Endothelial cell of umbilical vein (primary cell): ENCODE results near the gene NR3C2. TPM values are rescaled to one million over a fixed set of nuclear protein-coding genes. Genes with fewer than 3 reads are reported as not detected.

Experiments used
- BruUV-seq: library from RNA; stranded (reverse); fragments of 400-500 nt; replicated peaks from 2 replicates; lab custom pipeline; 2021; lab: Mats Ljungman, UMichigan
- CTCF ChIA-PET: fragments of 300-600, 350-600 bp; sonication (Branson Sonifier 250); formaldehyde crosslinking; loops from one replicate; lab custom pipeline; 2021; ENCODE audit warnings: antibody characterized with exemption, inconsistent platforms; lab: Charles Lee
- POLR2A ChIA-PET: fragments of 300-600, 350-600 bp; sonication (Branson Sonifier 250); formaldehyde crosslinking; loops from one replicate; lab custom pipeline; 2021; ENCODE audit warnings: antibody characterized with exemption, inconsistent platforms; lab: Charles Lee
- DNase-seq: peaks from one replicate; pipeline ENCODE4 v3.0.0-alpha.2; 2011; ENCODE audit warnings: low read depth, low spot score
- FAIRE-seq: peaks from 2 replicates; lab custom pipeline; 2011; peaks lifted over from hg19 to GRCh38; lab: Jason Lieb, UNC
- H2AFZ ChIP-seq: 2 replicates; pipeline ENCODE4 v1.6.0; 2012; ENCODE audit warnings: low read depth, low read length, control low read depth, inconsistent platforms
- H3K27ac ChIP-seq: 2 replicates; pipeline ENCODE4 v1.5.1; 2011; ENCODE audit warnings: low read depth, mild to moderate bottlenecking, control low read depth, low read length, moderate library complexity; ENCODE audit not compliant: insufficient read depth
- H3K27me3 ChIP-seq, 2 experiments: 2 replicates each; pipeline versions ENCODE4 v1.6.0 to v1.6.1; 2011; ENCODE audit warnings: low read length in 2 of 2, mixed read lengths in 1 of 2; ENCODE audit not compliant: control insufficient read depth in 2 of 2, insufficient read depth in 2 of 2
- H3K36me3 ChIP-seq, 2 experiments: 2 replicates in 1 of 2; 3 replicates in 1 of 2; pipeline ENCODE4 v1.5.1; 2011; ENCODE audit warnings: low read length in 2 of 2, mild to moderate bottlenecking in 1 of 2, moderate library complexity in 1 of 2; ENCODE audit not compliant: control insufficient read depth in 2 of 2, insufficient read depth in 2 of 2; ENCODE audit errors: extremely low read depth in 1 of 2
- H3K4me1 ChIP-seq: 3 replicates; pipeline ENCODE4 v1.5.1; 2011; ENCODE audit warnings: mild to moderate bottlenecking, low read length; ENCODE audit not compliant: control insufficient read depth, insufficient read depth; ENCODE audit errors: extremely low read depth
- H3K4me2 ChIP-seq: 2 replicates; pipeline ENCODE4 v1.6.1; 2011; ENCODE audit warnings: low read length, control low read depth, mixed read lengths; ENCODE audit not compliant: insufficient read depth
- H3K4me3 ChIP-seq, 3 experiments: fragments of 200-600 bp in 1 of 3; sonication (generic), shearing (Covaris generic) in 1 of 3; replicated peaks in 1 of 3; 2 replicates each; pipeline ENCODE4 v1.5.1; 2011 to 2016; ENCODE audit warnings: control low read depth in 3 of 3, low read length in 3 of 3, mild to moderate bottlenecking in 2 of 3, inconsistent platforms in 1 of 3, low read depth in 1 of 3, moderate library complexity in 1 of 3; ENCODE audit not compliant: insufficient read depth in 1 of 3
- H3K79me2 ChIP-seq: 2 replicates; pipeline ENCODE4 v1.6.0; 2012; ENCODE audit warnings: low read length, inconsistent platforms; ENCODE audit not compliant: control insufficient read depth, insufficient read depth
- H3K9ac ChIP-seq: replicated peaks from 2 replicates; pipeline ENCODE3; 2011; ENCODE audit warnings: low read length, control low read depth; ENCODE audit not compliant: insufficient read depth; ENCODE audit errors: extremely low read depth
- H3K9me1 ChIP-seq: replicated peaks from 3 replicates; pipeline ENCODE4 v1.6.0; 2011; ENCODE audit warnings: mild to moderate bottlenecking, low read length; ENCODE audit not compliant: control insufficient read depth, insufficient read depth; ENCODE audit errors: extremely low read depth
- H3K9me3 ChIP-seq: replicated peaks from 2 replicates; pipeline ENCODE4 v1.5.1; 2012; ENCODE audit warnings: low read length, inconsistent platforms; ENCODE audit not compliant: control insufficient read depth, insufficient read depth
- H4K20me1 ChIP-seq: replicated peaks from 2 replicates; pipeline ENCODE3; 2011; ENCODE audit warnings: mild to moderate bottlenecking, low read length; ENCODE audit not compliant: control insufficient read depth, insufficient read depth; ENCODE audit errors: extremely low read depth
- EZH2 ChIP-seq: IDR thresholded peaks from 2 replicates; pipeline ENCODE4 v1.6.1; 2012; ENCODE audit warnings: borderline replicate concordance, low read depth, mild to moderate bottlenecking, moderate library complexity, low read length, inconsistent platforms; ENCODE audit not compliant: severe bottlenecking
- FOS ChIP-seq: IDR thresholded peaks from 2 replicates; pipeline ENCODE4 v1.6.1; 2011; ENCODE audit warnings: mild to moderate bottlenecking, low read length, moderate library complexity, borderline replicate concordance; ENCODE audit not compliant: insufficient read depth
- GATA2 ChIP-seq: IDR thresholded peaks from 2 replicates; pipeline ENCODE4 v1.7.0; 2011; ENCODE audit warnings: low read depth, mild to moderate bottlenecking, moderate library complexity, mixed read lengths, low read length; ENCODE audit not compliant: insufficient read length, insufficient read depth
- JUN ChIP-seq: IDR thresholded peaks from 2 replicates; pipeline ENCODE4 v1.6.1; 2011; ENCODE audit warnings: borderline replicate concordance, low read depth; ENCODE audit not compliant: insufficient read length, insufficient read depth
- MYC ChIP-seq: IDR thresholded peaks from one replicate; pipeline ENCODE4 v1.6.1; 2011; ENCODE audit warnings: mild to moderate bottlenecking, low read depth, low read length
- POLR2A ChIP-seq: IDR thresholded peaks from 2 replicates; pipeline ENCODE4 v1.6.1; 2012; ENCODE audit warnings: low read depth, mild to moderate bottlenecking, control low read depth, low read length
- POLR2AphosphoS5 ChIP-seq: IDR thresholded peaks from 2 replicates; pipeline ENCODE4 v1.6.1; 2012; ENCODE audit warnings: low read depth, mild to moderate bottlenecking, control low read depth, low read length, moderate library complexity; ENCODE audit not compliant: insufficient read depth
- dilution Hi-C: fragments of 300-500 bp; cut with MboI; formaldehyde crosslinking; loops from one replicate; pipeline ENCODE4 v1.15.0; 2019; ENCODE audit warnings: low sequenced_read_pairs; ENCODE audit not compliant: extremely low pct_ligation_motif_present
- intact Hi-C: fragments of 100-400 bp; cut with micrococcal nuclease; formaldehyde crosslinking; loops from one replicate; pipeline ENCODE4 v1.10.0; 2022
- polyA plus RNA-seq, 4 experiments: library from polyadenylated mRNA; depleted of rRNA in 3 of 4; stranded (reverse) in 3 of 4; unstranded in 1 of 4; fragments of >200 nt; gene quantifications; 2 replicates each; pipeline versions ENCODE4 v1.2.1 to v1.2.3, GENCODE V29; 2011 to 2012; ENCODE audit warnings: missing spikeins in 1 of 4
- total RNA-seq: library from RNA; stranded (reverse); gene quantifications from 2 replicates; pipeline ENCODE4 v1.2.3, GENCODE V29; 2021
- TF ChIP-seq, protein P1 (sequence below): IDR thresholded peaks from 2 replicates; pipeline ENCODE4 v1.6.1; 2011; ENCODE audit not compliant: insufficient read depth, insufficient read length
- TF ChIP-seq, protein P2 (sequence below), 2 donors: IDR thresholded peaks; 1 replicate in 1 of 2; 2 replicates in 1 of 2; pipeline ENCODE4 v1.5.1; 2011; ENCODE audit warnings: low read length in 2 of 2, mild to moderate bottlenecking in 2 of 2, moderate library complexity in 2 of 2, control low read depth in 1 of 2, inconsistent platforms in 1 of 2, low read depth in 1 of 2; ENCODE audit not compliant: insufficient read depth in 1 of 2; ENCODE audit errors: extremely low read depth in 1 of 2

Gene NR3C2
- total and polyA plus RNA-seq, 2 donors (not counting 3 experiments of a cell fraction or from before 2014, with no cell fraction given): 4.8 to 16.4 TPM

DNA sequence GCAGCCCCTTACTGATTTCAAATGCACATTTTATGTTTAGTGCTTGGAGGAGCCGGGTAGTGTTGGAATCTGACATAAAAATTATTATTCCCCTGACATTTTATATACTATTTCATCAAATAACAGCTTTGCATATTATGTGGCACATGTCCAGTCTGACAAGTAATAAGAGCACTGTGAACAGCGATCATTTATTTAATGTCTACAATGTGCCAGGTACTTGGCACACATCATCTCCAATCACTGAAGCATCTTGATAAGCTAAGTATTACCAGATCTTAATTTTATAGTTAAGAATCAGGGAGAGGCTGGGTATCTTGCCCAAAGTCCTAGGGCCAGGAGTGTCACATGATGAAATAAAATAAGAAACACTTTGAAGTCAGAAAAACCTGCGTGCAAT lies 197.2 kb downstream of the NR3C2 start:
- no peak overlapping the region for H2AFZ ChIP-seq
- H4K20me1 ChIP-seq: no peaks in the 10 kb centered on the region
- no peak for TF ChIP-seq POLR2AphosphoS5
- TF ChIP-seq, protein P1, sequence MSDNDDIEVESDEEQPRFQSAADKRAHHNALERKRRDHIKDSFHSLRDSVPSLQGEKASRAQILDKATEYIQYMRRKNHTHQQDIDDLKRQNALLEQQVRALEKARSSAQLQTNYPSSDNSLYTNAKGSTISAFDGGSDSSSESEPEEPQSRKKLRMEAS: no peak
- no peak for TF ChIP-seq GATA2
- no peak for TF ChIP-seq MYC
- TF ChIP-seq POLR2A: no peak
- TF ChIP-seq, protein P2, sequence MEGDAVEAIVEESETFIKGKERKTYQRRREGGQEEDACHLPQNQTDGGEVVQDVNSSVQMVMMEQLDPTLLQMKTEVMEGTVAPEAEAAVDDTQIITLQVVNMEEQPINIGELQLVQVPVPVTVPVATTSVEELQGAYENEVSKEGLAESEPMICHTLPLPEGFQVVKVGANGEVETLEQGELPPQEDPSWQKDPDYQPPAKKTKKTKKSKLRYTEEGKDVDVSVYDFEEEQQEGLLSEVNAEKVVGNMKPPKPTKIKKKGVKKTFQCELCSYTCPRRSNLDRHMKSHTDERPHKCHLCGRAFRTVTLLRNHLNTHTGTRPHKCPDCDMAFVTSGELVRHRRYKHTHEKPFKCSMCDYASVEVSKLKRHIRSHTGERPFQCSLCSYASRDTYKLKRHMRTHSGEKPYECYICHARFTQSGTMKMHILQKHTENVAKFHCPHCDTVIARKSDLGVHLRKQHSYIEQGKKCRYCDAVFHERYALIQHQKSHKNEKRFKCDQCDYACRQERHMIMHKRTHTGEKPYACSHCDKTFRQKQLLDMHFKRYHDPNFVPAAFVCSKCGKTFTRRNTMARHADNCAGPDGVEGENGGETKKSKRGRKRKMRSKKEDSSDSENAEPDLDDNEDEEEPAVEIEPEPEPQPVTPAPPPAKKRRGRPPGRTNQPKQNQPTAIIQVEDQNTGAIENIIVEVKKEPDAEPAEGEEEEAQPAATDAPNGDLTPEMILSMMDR (IDR thresholded peaks at IDR 0.05; ENCODE audit: extremely low read depth in 1 of 2, insufficient read depth in 1 of 2, low read depth in 1 of 2, low read length in 2 of 2): no peak
- no peak for TF ChIP-seq JUN
- TF ChIP-seq FOS: no peak
- no peak for TF ChIP-seq EZH2
- BruUV-seq: no TSS peak
- no peaks in the 10 kb centered on the region for H3K27me3 ChIP-seq
- intact Hi-C loops (no loop called here), dilution Hi-C loops (no loop called here)
- H3K36me3 ChIP-seq: no peaks in the 10 kb centered on the region
- FAIRE-seq: no peak
- no peak for DNase-seq
- ChIA-PET CTCF (no interaction called here), POLR2A (no interaction called here)
- H3K4me2 ChIP-seq: no peak overlapping the region
- no peaks in the 10 kb centered on the region for H3K79me2 ChIP-seq
- no peak overlapping the region for H3K9ac ChIP-seq
- no peaks in the 10 kb centered on the region for H3K4me1 ChIP-seq
- H3K9me3 ChIP-seq: no peaks in the 10 kb centered on the region
- no peak overlapping the region for H3K4me3 ChIP-seq
- no peaks in the 10 kb centered on the region for H3K9me1 ChIP-seq
- H3K27ac ChIP-seq: no peak overlapping the region
